SH-SY5Y (cell line): ENCODE measurements around the gene HECW1.

Experiments
- GATA2 ChIP-seq: IDR thresholded peaks from 2 replicates; pipeline ENCODE4 v1.6.1; 2011; ENCODE audit warnings: mild to moderate bottlenecking, low read depth, low read length
- GATA3 ChIP-seq: IDR thresholded peaks from 2 replicates; pipeline ENCODE4 v1.6.1; 2011; ENCODE audit warnings: low read depth, mild to moderate bottlenecking, low read length, moderate library complexity

HECW1 gene

DNA sequence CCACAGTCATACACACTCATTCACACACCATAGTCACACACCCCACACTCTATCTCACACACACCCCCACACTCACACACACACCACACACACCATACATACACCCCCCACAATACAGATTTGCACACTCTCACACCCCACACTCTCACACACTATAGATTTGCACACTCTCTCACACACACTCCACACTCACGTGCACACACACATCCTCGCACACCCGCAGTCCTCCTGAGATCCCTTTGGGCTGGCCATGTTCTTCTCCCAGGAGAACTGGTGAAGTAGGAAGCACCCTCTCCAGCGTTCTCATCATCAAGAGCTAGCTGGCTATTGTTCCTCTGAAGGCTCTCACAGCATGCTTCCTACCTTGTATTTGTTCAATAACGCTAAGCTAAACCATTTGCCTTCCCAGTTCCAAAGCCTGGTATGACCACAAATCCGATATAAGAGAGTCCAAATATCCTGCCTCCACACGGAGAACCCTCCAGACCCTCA is 86.2 kb downstream of the HECW1 start:
- no peak for TF ChIP-seq GATA2
- TF ChIP-seq GATA3, result no peak

- TF ChIP-seq GATA2, result no peak
- no peak for TF ChIP-seq GATA3
Observed at GRCh38 chr7:43199371-43200160, 87.1 kb downstream of the HECW1 start.

DNA sequence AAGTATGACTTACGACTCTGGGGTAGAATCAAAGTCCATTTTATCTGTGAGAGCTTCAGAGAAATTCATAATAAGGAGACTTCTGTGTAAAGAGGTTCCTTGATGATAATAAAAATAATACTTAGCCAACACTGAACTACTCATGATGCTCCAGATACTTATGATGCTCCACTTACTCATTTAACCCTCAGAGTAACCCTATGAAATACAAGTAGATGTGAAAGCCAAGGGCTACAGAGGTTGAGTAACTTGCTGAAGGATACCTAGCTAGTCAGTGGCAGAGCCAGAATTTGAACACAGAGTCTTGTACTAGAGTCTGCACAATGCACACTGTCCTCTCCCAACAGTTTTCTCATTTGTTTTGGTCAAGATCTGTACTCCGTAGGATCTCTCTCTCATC is 89.5 kb downstream of the HECW1 start:
- TF ChIP-seq GATA2, result no peak
- no peak for TF ChIP-seq GATA3

DNA sequence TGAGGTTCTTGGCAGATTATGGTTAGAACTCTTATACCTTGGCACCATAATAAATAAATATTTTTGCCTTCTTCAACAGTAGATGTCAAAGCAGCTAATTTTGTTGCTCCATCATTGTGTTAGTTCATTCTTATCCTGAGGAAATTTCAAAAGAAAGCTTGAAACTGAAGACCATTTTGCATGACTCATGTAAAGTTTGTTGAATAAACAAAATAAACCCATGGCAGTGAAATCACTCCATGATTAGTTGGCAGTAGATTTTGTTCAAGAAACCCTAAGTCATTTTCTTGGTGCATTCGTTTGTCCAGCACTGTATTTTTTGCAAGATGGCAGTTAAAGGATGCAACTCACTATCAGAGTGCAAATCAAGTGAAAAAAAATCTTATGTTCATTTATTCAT is 91.6 kb downstream of the HECW1 start:
- TF ChIP-seq GATA2 (no peak), GATA3 (no peak)

- no peak for TF ChIP-seq GATA3
- TF ChIP-seq GATA2, result no peak
Observed at GRCh38 chr7:43205171-43205795, 92.8 kb downstream of the HECW1 start.

- TF ChIP-seq GATA3 (no peak), GATA2 (no peak)
Observed at GRCh38 chr7:43208242-43208641, 95.8 kb downstream of the HECW1 start.

GRCh38 chr7:43211286-43211685 is 98.8 kb downstream of the HECW1 start:
- no peak for TF ChIP-seq GATA2

GRCh38 chr7:43211693-43212092 is 99.2 kb downstream of the HECW1 start:
- TF ChIP-seq GATA3 (no peak), GATA2 (no peak)

DNA sequence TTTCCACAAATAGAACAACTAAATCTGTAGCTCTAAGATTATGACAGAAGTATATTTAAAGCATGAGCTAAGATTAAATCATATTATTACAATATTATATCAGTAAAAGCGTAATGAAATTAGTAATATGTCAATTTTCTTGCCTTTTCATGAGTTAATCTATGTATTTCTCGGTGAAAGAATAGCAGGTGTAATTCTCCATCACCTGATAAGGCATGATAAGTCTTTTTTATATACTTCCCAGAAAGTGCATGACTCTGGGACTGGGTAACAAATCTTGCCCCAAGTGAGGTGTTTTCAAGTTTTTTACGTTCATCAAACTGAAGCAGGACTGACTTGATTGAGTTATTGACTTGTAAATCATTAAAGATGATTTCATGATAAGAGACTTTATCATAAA is 100.5 kb downstream of the HECW1 start:
- TF ChIP-seq GATA2, result no peak
- no peak for TF ChIP-seq GATA3

DNA sequence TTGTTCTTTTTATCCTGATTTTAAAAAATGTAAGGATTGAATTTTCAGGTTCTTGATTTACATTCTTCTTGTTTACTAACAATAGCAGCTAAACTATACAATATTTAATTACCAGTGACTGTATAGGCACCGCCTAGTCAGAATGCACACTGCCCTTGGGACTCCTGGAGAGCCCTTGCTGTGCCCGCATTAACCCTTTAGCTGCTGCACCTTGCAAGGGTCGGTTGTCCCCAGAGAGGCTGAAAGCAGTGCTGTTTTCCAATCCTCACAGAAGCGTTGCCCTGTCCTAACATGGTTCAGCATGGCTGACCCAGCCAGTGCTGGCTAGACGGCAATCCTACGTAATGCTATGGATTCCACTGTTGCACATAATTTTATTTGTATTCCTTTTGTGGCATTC is 102.6 kb downstream of the HECW1 start:
- TF ChIP-seq GATA2 (no peak), GATA3 (no peak)

DNA sequence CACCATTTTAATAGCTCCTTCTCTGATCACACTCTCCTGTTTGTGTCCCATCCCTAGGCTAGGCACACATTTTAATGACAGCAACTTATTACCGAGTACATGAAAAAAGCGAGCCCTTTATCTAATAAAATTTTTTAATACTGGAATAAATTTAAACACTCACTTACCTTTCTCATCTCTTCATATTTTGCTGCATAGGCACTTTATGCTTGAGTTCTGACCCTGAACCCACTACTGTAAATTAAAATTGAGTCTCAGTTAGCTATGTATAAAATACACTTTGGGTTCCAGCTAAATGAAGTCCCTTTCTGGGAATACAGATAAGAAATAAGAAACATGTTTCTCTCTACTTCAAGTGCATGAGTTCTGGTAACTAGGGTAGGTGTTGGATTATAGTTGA is 104.6 kb downstream of the HECW1 start:
- TF ChIP-seq GATA3 (no peak), GATA2 (no peak)

- TF ChIP-seq GATA3, result no peak
- TF ChIP-seq GATA2, result no peak
Observed at GRCh38 chr7:43220250-43220649, 107.8 kb downstream of the HECW1 start.

GRCh38 chr7:43220742-43221141 is 108.3 kb downstream of the HECW1 start:
- TF ChIP-seq GATA3, result no peak
- no peak for TF ChIP-seq GATA2

DNA sequence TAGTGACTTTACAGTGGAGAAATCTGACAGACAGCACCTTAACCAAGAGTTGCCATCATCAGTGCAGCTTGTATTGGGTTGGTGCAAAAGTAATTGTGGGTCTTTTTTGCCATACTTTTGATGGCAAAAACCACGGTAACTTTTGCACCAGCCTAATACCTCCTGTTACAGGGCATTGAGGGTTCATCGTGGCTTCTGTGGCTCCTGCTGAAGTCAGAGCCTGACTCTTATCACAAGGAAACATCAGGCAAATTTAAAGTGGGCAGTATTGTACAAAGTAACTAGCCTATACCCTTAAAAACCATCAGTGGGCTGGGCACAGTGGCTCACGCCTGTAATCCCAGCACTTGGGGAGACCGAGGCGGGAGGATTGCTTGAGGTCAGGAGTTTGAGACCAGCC is 117.4 kb downstream of the HECW1 start:
- TF ChIP-seq GATA3 (no peak), GATA2 (no peak)

- TF ChIP-seq GATA3 (no peak), GATA2 (no peak)
Observed at GRCh38 chr7:43232366-43232765, 119.9 kb downstream of the HECW1 start.

DNA sequence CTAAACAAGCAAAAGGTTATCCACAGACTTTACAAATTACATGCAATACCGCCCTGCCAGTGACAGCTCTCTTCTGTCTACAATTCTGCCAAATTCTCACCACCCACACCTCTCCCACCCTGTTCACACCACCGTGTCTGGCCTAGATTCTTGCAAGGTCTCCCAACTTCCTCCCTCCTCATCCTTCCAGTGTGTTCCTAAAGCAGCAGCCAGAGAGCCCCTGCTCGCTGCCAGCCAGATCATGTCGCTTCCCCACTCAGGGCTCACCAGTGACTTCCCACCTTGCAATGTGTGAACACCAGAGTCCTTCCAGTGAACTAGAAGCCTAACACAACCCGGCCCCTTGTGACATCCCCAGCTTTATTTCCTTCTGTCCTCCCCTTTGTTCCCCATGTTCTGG is 121.6 kb downstream of the HECW1 start:
- TF ChIP-seq GATA2 (no peak), GATA3 (no peak)
